ENCODE measurements around the gene RNPEP. TPM values are rescaled to one million over a fixed set of nuclear protein-coding genes. Genes with fewer than 3 reads are reported as not detected.

Gene RNPEP
- total RNA-seq, 4 donors from 2014 or later = 33.0 to 49.0 (median 44.0) TPM

GRCh38 chr1:202016022-202016810 is 33.8 kb downstream of the RNPEP start:
- Histone ChIP-seq H3K27me3 (peaks cover 0 to 8% (median 0%) of the 10 kb centered on the region in 4 donors), H3K36me3 (peaks cover 0 to 7% (median 0%) of the 10 kb centered on the region in 4 donors), H3K9me3 (no peaks in the 10 kb centered on the region), H3K27ac (replicated peaks in 1 of 4) (no peak overlapping the region), H3K4me3 (no peak overlapping the region), H3K4me1 (no peaks in the 10 kb centered on the region)
- 90% methylated on average over 9 of the region's 9 CpGs for WGBS
- TF ChIP-seq CTCF (IDR thresholded peaks at IDR 0.05) (no peak), POLR2AphosphoS5 (IDR thresholded peaks at IDR 0.05) (no peak)
- intact Hi-C loops (cut with DNase I) = no loop called here
- DNase-seq (ENCODE audit: extremely low spot score) = no peak

- 92% methylated on average over 21 of the region's 21 CpGs for WGBS
Measured at GRCh38 chr1:202016811-202017748, 34.6 kb downstream of the RNPEP start.

GRCh38 chr1:202017749-202018467 is 35.5 kb downstream of the RNPEP start:
- H3K27ac ChIP-seq (replicated peaks in 1 of 4) = no peak overlapping the region
- intact Hi-C loops (cut with DNase I) = no loop called here

More at GRCh38 chr1:202016811-202017748, 34.6 kb downstream of the RNPEP start:
- no peak for DNase-seq (ENCODE audit: extremely low spot score)
- Histone ChIP-seq H3K27ac (replicated peaks in 1 of 4) (no peak overlapping the region), H3K27me3 (peaks cover 0 to 10% (median 0%) of the 10 kb centered on the region in 4 donors), H3K4me1 (no peaks in the 10 kb centered on the region), H3K4me3 (no peak overlapping the region), H3K9me3 (no peaks in the 10 kb centered on the region), H3K36me3 (peaks cover 0 to 7% (median 0%) of the 10 kb centered on the region in 4 donors)
- intact Hi-C loops (cut with DNase I) = no loop called here
- TF ChIP-seq EP300 (IDR thresholded peaks at IDR 0.05) = no peak
- TF ChIP-seq POLR2AphosphoS5 (IDR thresholded peaks at IDR 0.05) = no peak
- TF ChIP-seq POLR2A (IDR thresholded peaks at IDR 0.05; ENCODE audit: low read depth) = no peak
- TF ChIP-seq CTCF (IDR thresholded peaks at IDR 0.05) = no peak

More at GRCh38 chr1:202017749-202018467, 35.5 kb downstream of the RNPEP start:
- 78% methylated on average over 13 of the region's 18 CpGs for WGBS
- no peaks in the 10 kb centered on the region for H3K4me1 ChIP-seq
- no peak for TF ChIP-seq POLR2AphosphoS5 (IDR thresholded peaks at IDR 0.05)
- TF ChIP-seq EP300 (IDR thresholded peaks at IDR 0.05) = no peak
- no peak for TF ChIP-seq POLR2A (IDR thresholded peaks at IDR 0.05; ENCODE audit: low read depth)
- no peak for TF ChIP-seq CTCF (IDR thresholded peaks at IDR 0.05)
- H3K36me3 ChIP-seq = peaks cover 0 to 7% (median 0%) of the 10 kb centered on the region in 4 donors
- no peaks in the 10 kb centered on the region for H3K9me3 ChIP-seq
- no peak for DNase-seq (ENCODE audit: extremely low spot score)
- H3K27me3 ChIP-seq = peaks cover 0 to 10% (median 0%) of the 10 kb centered on the region in 4 donors
- H3K4me3 ChIP-seq = no peak overlapping the region

Measured in esophagus muscularis mucosa (tissue), 4 donors.